ENCODE data around the gene DOCK4.

DOCK4 gene

DNA sequence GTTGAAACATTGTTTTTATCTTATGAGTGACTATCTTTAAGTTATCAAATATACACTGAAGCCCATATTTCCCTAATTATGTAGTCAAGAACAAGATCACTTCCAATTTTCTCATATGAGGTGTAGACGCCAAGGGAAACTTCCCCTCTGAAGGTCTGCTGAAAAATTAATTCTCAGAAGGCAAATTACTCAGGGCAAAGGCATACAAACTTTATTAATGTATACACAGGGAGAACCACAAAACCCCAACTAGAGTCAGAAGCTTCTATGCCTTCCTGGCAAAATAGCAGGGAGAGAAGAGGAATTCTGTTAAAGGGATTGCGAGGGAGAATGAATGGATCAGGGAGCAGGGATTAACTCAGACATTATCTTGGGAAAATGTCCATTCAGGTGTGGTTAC lies 83.4 kb downstream of the DOCK4 start:
- no peak for DNase-seq (ENCODE audit: low spot score)
- TF ChIP-seq, protein P1, sequence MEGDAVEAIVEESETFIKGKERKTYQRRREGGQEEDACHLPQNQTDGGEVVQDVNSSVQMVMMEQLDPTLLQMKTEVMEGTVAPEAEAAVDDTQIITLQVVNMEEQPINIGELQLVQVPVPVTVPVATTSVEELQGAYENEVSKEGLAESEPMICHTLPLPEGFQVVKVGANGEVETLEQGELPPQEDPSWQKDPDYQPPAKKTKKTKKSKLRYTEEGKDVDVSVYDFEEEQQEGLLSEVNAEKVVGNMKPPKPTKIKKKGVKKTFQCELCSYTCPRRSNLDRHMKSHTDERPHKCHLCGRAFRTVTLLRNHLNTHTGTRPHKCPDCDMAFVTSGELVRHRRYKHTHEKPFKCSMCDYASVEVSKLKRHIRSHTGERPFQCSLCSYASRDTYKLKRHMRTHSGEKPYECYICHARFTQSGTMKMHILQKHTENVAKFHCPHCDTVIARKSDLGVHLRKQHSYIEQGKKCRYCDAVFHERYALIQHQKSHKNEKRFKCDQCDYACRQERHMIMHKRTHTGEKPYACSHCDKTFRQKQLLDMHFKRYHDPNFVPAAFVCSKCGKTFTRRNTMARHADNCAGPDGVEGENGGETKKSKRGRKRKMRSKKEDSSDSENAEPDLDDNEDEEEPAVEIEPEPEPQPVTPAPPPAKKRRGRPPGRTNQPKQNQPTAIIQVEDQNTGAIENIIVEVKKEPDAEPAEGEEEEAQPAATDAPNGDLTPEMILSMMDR (IDR thresholded peaks at IDR 0.05; ENCODE audit: extremely low read depth, missing control alignments) = no peak

DNA sequence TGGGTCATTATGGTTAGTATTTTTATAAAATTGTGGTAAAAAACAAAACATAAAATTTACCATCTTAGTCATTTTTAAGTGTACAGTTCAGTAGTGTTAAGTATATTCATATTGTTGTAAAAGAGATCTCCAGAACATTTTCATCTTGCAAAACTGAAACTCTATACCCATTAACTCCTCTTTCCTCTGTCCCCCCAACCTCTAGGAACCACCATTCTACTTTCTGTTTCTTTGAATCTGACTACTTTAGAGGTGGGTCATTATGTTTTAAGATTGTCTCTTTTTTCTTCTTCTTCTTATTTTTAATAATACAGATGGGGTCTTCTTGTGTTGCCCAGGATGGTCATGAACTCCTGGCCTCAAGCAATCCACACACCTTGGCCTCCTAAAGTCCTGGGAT lies 84.1 kb downstream of the DOCK4 start:
- no peak for DNase-seq (ENCODE audit: low spot score)
- TF ChIP-seq, protein P1 (IDR thresholded peaks at IDR 0.05; ENCODE audit: extremely low read depth, missing control alignments) = no peak

DNA sequence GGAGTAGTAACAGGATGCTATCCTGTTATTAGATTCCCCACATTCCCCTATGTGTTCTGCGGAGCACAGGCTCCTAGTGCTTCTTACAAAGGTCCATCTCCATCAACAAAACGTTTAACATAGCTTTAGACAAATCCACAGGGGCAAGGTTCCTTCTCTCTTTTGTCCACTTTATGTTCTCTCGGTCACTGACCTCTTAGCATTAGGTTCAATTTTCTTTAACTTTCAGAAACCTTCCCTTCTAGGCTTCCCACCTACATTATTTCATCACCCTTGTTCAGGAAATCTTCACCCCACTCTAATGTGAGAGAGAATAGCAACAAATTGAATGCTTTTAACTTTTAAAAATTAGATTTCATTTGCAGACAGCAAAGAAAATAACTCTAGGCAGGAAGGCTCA lies 84.9 kb downstream of the DOCK4 start:
- DNase-seq (ENCODE audit: low spot score) = no peak

DNA sequence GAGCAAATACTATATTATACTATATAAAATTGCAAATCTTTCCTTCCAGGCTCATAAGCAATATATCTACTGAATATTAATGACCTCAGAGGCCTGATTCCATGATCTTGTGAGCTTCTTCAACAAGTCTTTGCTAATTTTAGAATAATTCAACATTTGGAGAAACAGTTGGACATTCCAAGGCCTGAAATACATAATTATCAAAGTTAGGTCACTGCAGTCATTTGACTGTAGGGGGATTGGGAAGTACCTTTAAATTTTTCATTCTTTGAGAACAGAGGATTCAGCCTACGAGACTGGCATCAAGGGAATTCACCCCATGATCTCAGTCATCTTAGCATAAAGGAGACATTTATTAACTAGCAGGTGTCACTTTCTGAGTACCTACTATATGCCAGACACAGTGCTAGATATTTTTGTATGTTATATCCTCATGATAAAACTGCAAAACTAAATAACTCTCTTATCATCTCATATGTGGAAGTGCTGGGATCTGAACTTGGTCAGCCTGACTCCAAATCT lies 85.4 kb downstream of the DOCK4 start:
- DNase-seq (ENCODE audit: low spot score) = no peak
- TF ChIP-seq, protein P1 (IDR thresholded peaks at IDR 0.05; ENCODE audit: extremely low read depth, missing control alignments) = no peak

More for the DNA sequence above, 84.9 kb downstream of the DOCK4 start:
- TF ChIP-seq, protein P1 (IDR thresholded peaks at IDR 0.05; ENCODE audit: extremely low read depth, missing control alignments) = no peak

DNA sequence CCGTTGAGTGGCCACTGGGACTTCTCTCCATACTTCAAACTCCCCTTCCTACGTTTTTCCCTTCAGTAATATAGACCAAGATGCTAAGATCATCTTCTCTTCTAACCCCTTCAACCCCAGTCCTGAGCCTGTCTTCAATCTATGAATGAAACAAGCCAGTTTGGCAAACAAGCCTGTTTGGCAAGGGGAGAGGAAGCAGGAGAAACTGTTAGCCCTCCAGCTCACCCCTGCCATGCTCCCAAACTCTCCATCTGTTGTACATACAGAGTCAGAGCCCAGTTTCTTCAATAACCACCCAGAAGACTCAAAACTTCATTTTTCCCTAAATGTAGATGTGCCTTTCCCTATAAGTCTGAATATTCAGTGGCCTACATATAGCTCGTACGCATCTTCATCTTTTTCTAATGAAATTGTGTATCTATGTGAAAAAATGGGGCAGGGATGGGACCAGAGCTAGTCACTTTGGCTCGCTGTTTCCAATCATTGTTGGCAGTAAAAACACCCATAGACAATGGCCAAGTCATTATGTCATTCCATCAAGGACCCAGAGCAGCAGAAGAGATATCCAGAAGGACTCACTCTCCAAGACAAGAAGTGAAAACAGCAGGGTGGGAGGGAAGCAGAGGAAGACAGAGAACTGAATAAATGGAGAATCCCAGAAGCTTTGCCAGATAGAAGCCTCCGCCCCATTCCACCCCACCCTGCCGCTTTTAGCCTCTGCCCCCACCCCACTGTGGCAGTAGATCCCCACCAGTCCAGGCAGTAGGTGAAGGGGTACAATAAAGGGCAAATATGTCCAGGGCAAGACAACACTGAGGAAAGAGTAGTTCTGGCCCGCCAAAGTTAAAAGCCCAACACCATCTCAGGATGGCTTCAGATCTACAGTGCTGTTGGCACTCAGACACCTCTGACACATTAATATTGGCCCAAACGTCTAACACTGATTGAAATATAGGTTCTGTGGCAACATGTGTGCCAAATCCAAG lies 87.3 kb downstream of the DOCK4 start:
- TF ChIP-seq, protein P1 (IDR thresholded peaks at IDR 0.05; ENCODE audit: extremely low read depth, missing control alignments) = no peak
- DNase-seq (ENCODE audit: low spot score) = no peak

DNA sequence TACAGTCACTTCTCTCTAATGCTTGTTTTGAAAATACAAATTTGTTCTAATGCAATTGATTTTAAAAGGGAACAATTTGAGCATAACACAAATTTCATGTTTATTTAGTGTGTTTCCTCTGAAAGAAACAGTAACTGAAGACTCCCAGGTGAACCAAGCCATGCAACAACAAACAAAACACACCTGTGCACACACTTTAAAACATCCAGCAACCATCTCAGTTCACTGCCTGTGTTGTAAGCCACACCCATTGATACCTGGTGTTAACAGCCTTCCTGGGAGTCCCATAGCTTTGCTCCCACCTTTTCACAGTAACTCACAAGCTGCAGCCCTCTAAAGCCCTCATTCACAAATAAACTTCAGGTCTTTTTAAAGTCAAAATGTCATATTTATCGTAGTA lies 89.3 kb downstream of the DOCK4 start:
- TF ChIP-seq, protein P1 (IDR thresholded peaks at IDR 0.05; ENCODE audit: extremely low read depth, missing control alignments) = no peak
- DNase-seq (ENCODE audit: low spot score) = no peak

DNA sequence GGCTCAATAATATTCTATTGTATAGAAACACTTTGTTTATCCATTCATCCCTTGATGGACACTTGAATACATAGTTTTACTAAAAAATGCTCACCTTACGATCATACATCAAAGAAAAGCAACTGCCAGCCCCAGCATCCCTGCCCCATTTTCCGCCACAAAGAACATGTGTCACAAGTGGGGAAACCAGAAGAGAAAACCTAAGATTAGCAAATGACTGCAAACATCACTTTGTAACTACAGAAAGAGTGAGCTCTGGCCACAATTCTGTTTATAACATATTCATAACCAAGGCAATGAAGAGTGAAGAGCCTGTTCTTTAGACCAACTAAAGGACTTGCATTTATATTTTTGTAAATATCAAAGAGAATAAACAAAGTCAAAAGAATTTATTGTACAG lies 89.8 kb downstream of the DOCK4 start:
- no peak for DNase-seq (ENCODE audit: low spot score)
- TF ChIP-seq, protein P1 (IDR thresholded peaks at IDR 0.05; ENCODE audit: extremely low read depth, missing control alignments) = no peak
